Measurements from ENCODE around the gene VSIG8.

GRCh38 chr1:159900755-159901360, 38.4 kb upstream of the VSIG8 start:
- no peak for TF ChIP-seq CTCF (IDR thresholded peaks at IDR 0.05)
- TF ChIP-seq POLR2A (IDR thresholded peaks at IDR 0.05): no peak
- TF ChIP-seq EP300 (IDR thresholded peaks at IDR 0.05): no peak

All from ovary (tissue), 3 donors.